B cell (primary cell): Measurements from ENCODE around the gene FAIM2.

Experiments
- CTCF ChIP-seq: fragments of 200-600 bp; IDR thresholded peaks from one replicate; pipeline ENCODE4 v1.8.0; 2022; ENCODE audit warnings: antibody characterized with exemption, mild to moderate bottlenecking
- EZH2 ChIP-seq: IDR thresholded peaks from 2 replicates; pipeline ENCODE4 v1.6.1; 2012; ENCODE audit warnings: borderline replicate concordance, low read depth, mild to moderate bottlenecking, moderate library complexity, low read length; ENCODE audit not compliant: insufficient read depth, poor library complexity, severe bottlenecking

GRCh38 chr12:49889361-49890095 is 14.2 kb downstream of the FAIM2 start:
- no peak for TF ChIP-seq CTCF
- TF ChIP-seq EZH2 = no peak
